ENCODE measurements around the gene ABCG1.

The ABCG1 gene

GRCh38 chr21:42321845-42322244 lies 102.9 kb downstream of the ABCG1 start:
- no peak for TF ChIP-seq POLR2A (IDR thresholded peaks at IDR 0.05; ENCODE audit: low read depth, low read length)
- DNase-seq (ENCODE audit: insufficient read length, low spot score): no peak
- no peak for FAIRE-seq

DNA sequence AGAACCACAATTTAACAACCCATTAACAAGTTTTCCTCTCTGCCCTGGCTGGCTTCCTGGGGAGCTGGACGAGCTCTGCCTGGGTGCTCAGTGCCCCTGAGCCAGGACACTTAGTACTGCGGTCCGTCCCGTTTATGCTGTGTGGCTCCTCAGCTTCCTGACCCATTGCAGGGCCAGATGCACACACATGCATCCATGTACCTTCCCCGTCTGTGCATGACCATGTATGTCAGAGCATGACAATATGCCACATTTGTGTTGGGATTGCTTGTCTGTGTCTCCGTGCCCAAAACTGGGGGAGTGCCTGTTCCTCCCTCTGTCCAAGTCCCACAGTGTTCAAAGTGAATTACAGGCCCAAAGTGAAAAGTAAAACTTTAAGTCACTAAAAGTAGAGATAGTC lies 106.0 kb downstream of the ABCG1 start:
- DNase-seq (ENCODE audit: insufficient read length, low spot score) (no peak), FAIRE-seq (no peak)
- TF ChIP-seq POLR2A (IDR thresholded peaks at IDR 0.05; ENCODE audit: low read depth, low read length): no peak

DNA sequence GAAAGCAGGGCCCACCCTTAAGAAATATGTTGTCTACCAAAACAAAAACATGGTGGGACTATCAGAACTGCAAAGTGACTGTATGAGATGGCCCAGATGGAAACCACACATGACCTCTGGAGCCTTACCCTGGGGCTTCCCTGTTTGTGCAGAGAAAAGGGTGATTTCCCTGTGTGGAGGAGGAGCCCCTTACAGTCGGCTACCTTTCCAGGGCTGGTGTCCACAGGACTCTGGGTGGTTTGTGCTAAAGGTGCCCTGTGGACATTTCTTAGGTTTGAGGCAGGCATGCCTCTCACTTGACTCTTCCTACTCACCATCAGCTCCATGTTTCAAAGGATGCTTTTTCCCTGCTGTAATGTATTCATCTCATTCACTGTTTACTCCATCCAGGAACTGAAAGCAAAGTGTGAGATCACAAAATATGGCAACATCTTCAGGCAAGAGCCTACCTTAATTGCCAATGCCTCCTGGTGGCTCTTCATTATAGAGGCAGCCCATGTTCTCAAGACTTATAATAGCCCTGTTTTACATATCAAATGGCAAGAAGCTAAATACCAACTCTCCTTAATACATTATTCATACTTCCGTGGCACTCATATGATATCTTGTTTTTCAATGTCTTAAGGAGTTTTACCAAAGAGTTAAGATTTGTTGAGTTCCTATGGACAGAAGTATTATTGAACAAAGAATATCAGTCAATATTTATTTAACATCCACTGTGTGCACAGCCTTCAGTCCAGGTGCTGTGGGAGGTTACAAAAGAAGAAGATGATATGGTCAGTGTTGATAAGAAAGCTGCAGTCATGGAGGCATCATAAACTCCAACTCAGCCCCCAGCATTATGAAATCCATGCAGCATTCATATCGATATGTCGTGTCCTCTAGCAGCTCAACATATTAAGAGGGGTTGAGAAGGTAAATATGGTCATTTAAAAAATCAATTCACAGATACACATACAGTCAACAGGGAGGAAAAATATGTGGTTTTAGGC lies 111.7 kb downstream of the ABCG1 start:
- TF ChIP-seq POLR2A (IDR thresholded peaks at IDR 0.05; ENCODE audit: low read depth, low read length): no peak
- no peak for DNase-seq (ENCODE audit: insufficient read length, low spot score)
- no peak for FAIRE-seq

DNA sequence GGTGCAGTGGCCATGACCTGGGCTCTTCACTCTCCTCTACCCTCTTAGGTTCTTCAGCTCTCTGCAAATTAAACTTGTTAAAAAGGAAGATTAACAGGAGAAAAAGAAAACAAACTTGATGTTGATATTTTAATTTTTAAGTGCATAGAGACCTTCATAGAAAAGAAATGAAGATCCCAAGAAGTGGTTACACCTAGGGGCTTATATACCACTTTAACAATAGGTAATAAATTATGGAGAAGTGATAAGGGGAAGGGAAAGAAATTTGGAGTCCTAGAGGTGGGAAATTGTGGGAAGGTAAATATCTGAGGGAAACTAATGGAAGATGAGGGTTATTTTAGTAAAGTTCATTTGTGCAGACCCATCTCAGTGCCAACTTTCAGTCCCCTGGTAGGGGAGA lies 112.7 kb downstream of the ABCG1 start:
- no peak for TF ChIP-seq POLR2A (IDR thresholded peaks at IDR 0.05; ENCODE audit: low read depth, low read length)
- DNase-seq (ENCODE audit: insufficient read length, low spot score): no peak
- FAIRE-seq: no peak

DNA sequence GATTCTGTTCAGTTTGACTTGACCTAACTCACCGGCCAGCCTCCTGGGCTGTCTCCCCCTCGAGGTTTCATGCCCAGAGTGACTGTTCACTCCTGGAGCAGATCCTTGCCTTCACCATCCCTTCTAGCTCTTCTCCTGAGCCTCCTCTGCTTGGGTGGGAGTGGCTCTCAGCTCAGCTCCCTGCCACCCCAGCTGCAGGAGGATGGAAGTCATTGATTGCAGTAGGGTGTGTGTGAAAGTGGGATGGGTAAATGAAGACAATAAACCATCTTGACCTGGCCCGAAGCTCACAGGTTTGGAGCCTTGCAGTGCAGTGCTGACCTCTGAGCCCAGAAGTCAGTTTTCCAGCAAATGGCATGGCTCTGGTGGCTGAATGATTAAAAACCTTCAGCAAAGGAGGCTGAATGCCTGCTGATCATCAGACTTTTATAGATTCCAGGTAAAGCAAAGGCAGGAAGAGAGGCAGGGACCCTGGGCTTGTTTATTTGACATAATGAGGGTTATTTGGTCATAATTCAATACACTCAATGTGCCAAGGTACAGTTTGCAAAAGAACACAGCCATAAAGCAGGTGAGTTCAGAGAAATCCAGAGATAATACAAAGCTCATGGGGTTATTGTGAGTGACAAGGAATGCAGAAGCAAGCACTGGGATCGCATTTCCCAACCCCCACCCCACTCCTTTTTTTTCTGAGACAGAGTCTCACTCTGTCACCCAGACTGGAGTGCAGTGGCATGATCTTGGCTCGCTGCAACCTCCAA lies 113.8 kb downstream of the ABCG1 start:
- DNase-seq (ENCODE audit: insufficient read length, low spot score): no peak
- no peak for TF ChIP-seq POLR2A (IDR thresholded peaks at IDR 0.05; ENCODE audit: low read depth, low read length)
- FAIRE-seq: no peak

DNA sequence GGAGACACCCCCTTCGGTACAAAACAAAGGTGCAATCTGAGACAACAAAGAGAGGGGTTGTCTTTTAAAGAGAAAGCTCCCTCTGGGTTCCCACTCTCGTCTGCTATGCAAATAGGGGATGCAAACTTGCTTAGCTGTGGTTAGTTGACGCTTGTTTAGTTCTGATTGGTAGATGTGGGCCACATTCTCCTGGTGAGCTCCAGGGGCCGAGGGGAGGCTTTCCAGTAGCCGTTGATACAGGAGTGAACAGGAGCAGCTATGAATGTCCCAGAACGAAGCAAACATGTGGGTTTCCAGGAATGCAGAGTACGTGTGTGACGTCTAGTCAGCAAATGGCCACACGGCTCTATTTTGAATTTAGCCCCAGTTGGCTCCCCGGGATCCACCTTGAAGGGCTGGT lies 117.1 kb downstream of the ABCG1 start:
- DNase-seq (ENCODE audit: insufficient read length, low spot score): no peak

GRCh38 chr21:42337276-42337675 lies 118.3 kb downstream of the ABCG1 start:
- FAIRE-seq (no peak), DNase-seq (ENCODE audit: insufficient read length, low spot score) (no peak)
- no peak for TF ChIP-seq POLR2A (IDR thresholded peaks at IDR 0.05; ENCODE audit: low read depth, low read length)

More for the DNA sequence above, 117.1 kb downstream of the ABCG1 start:
- no peak for TF ChIP-seq POLR2A (IDR thresholded peaks at IDR 0.05; ENCODE audit: low read depth, low read length)
- FAIRE-seq: no peak

DNA sequence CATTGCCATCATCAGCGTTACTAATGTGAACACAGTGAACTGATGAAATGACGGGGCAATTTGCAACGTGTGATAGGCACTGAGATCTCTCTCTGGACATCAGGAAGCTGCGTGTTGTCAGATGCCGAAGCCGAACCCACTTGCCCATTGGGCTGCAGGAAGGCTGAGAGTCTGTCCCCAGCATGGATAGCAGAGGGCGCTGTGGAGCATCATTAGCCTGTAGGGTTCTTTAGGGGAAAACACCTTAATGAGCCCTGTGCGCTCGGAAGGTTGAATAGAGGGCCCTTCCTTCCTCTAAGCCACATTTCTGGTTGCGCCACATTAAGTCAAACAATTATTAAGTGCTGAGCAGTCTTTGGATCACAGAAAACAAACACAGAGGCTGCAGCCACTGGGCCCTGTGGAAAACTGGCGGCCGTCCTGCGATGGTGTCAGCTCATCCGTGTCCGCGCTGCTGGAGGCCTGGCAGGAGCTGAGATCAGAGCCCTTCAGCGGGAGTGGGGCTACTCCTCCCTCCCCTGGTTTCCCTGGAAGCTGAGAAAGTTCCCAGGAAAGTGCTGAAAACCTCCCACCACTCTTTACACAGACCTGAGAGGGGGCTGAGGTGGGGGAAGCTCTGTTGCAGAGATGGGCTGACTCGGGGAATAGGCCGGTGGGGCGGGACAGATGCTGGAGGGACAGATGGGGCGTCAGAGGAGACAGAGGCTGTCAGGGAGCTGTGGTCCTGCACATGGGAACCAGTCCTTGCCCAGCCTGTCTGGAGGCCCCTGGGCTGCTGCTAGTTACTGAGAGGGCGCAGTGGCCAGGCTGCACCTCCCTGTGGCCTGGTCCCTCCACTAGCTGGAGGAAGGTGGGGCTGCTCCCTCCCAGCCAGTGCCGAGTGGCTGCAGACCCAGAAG lies 119.1 kb downstream of the ABCG1 start:
- peak; percentile 34 for DNase-seq (ENCODE audit: insufficient read length, low spot score)
- TF ChIP-seq POLR2A (IDR thresholded peaks at IDR 0.05; ENCODE audit: low read depth, low read length): no peak
- FAIRE-seq: no peak

DNA sequence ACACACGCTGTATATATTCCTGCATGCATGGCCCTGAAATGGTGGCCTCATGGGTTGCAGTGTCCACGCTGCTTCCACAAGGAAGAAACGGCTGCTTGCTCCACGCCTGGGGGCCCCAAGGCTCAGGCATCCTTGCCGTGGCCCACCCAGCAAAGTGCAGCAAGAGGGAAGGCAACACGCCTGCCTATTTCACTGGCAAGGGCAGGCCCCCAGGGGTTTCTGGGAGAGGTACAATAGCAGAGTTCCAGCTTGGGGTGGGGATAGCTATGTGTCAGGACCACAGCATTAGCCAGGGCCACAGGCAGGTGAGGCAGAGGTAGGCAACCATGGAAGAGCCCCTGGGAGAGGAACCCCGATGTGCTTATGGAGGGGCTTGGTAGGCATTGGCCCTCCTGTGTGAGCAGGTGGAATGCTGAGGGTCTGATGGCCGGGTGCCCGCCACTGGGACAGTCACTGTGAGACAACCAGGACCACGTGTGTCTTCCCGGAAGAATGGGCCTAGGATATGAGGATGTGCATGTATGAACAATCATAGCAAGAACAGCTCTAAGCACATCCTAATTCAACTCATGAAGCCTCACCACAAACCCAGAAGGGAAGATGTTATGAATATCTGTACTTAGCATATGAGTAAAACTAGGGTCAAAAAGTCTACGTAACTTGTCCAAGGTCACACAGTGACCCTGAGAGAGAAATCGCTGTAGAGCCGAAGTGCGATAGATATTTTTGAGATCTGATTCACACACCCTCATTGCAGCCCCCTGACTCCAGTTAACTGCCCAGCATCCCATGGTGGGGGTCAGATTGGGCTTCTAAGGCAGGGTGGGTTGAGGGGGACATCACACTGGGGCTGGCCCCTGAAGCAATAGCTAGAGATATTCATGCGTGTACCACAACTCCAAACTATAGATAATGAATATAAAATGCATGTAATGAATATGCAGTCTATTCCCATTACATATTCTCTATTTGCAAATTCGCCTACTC lies 120.1 kb downstream of the ABCG1 start:
- no peak for DNase-seq (ENCODE audit: insufficient read length, low spot score)
- no peak for FAIRE-seq
- no peak for TF ChIP-seq POLR2A (IDR thresholded peaks at IDR 0.05; ENCODE audit: low read depth, low read length)

GRCh38 chr21:42340187-42341050 lies 121.5 kb downstream of the ABCG1 start:
- FAIRE-seq (no peak), DNase-seq (ENCODE audit: insufficient read length, low spot score) (no peak)
- TF ChIP-seq POLR2A (IDR thresholded peaks at IDR 0.05; ENCODE audit: low read depth, low read length): no peak

GRCh38 chr21:42341776-42342542 lies 123.0 kb downstream of the ABCG1 start:
- DNase-seq (ENCODE audit: insufficient read length, low spot score): no peak
- TF ChIP-seq POLR2A (IDR thresholded peaks at IDR 0.05; ENCODE audit: low read depth, low read length): no peak
- FAIRE-seq: no peak

All from H54 (cell line).